GM19328 (cell line): Measurements from ENCODE around the gene MRM2.

Experiments used
- ATAC-seq: cut with Tn5 transposase; IDR thresholded peaks from one replicate; pipeline ENCODE4 v1.9.1; 2021; ENCODE audit warnings: mild to moderate bottlenecking, moderate library complexity; ENCODE audit not compliant: unreplicated experiment

Gene MRM2

DNA sequence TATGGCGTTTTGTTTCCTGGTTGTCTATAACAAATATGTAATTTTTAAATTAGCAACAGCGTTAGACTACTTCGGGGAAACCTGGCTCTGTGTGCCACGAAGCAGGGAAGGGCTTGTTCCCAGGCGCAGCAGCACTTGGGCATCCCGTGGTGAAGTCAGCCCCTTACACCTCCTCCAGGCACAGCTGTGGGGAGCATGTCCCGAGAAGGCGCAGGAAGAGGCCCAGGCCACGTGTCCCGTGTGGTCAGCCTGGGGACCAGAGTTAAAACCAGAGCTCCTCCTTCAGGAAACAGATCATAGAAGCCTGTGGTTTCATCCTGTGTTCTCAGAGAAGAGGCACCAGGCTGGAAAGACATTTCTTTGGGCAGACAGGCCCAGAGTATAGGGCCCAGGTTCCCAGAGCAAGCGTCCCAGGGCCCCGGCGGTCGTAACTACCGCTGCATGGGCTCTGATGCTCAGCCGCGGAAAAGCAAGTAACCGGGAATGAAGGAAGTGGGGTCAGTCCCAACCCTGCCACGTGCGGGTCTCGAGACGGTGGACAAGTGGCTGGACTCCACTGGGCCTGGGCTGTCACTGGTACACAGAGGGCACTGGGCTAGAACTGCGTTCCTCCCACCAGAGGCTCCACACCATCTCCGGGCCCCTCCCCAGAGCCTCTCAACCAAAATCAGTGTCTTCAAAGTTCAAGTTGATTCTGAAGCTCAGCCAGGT is 7.1 kb upstream of the MRM2 start:
- no peak for ATAC-seq

DNA sequence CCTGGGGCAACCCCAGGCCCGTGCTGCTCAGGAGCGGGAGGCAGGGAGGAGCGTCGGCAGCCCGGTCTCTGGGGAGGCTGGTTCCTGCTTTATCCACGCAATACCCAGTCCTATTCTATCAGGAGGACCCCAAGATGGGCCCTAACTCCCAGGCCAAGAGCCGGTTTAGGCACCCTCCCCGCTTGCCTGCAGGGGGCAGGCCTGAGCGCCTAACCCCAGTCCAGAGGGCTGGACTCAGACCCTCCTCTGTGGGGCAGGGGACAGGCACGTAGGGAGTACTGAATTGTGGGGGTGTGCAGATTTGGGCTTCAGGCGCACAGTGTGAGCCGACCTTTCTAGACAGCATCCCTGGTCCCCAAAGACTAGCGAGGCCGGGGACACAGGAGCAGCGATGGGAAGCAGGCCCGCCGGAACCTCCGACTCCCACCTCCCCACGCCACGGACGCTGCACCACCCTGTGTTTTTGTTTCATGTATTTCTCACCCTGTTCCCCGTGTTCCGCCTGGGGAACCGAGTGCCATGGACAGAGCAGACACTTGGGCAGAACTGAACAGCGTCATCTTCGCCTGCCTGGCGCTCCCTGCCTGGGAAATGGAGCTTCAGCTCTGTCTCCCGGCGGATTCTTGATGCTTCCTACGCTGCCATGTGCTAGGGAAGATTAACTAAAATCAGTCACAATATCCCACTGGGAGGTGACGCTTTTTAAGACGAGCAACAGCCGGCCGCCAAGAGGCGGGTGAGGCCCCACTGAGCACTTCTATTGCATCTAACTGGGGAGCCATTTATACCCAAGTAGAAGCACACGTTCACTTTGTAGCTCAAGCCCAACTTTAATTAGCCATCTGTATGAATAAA is 5.4 kb upstream of the MRM2 start:
- no peak for ATAC-seq

DNA sequence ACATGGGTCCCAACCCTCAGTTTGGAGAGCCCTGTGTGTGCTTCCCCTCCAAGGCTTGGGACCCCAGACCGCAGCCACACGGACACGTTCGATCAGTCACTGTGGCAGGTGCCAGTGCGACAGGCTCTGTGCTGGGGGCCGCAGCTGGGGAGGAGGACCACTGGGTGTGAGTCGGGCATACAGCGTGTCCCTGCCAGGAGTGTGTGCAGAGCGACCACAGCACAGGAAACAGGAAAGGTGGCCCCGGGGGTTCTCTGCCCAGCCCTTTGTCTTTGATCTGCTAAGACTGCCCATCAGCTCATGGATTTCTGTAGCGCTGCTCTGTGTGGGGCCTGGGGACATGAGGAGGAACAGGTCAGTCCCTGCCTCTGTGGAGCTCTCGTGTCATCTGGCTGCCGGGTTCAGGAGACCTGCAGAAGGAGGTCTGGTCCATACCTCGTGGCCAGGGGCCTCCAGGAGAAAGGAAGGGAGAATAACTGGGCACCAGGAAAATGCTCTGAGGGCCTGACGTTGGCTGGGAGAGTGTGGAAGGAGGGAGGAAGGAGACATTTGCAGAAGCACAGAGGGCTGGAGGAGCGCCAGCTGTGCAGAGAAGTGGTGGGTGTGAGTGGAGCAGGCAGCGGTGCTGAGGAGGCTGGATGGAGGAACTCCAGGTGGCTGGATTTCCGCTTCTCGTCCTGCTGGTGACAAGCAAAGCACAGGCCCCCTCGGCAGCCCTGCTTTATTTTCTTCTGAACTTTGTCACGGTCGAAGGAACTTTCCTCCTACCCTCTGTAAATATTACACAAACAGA is 4.1 kb upstream of the MRM2 start:
- no peak for ATAC-seq

GRCh38 chr7:2244404-2244995 is 2.5 kb upstream of the MRM2 start:
- no peak for ATAC-seq

DNA sequence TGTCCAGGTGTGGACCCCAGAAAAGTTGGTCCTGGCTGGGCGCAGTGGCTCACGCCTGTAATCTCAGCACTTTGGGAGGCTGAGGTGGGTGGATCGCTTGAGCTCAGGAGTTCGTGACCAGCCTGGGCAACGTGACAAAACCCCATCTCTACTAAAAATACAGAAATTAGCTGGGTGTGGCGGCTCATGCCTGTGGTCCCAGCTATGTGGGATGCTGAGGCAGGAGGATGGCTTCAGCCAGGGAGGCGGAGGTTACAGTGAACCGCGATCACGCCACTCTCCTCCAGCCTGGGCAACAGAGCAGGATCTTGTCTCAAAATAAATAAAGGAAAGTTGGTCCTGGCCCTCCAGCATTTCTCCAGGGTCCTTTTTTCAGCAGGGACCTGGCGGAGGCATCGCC is 1.5 kb upstream of the MRM2 start:
- ATAC-seq = no peak

GRCh38 chr7:2242541-2243429 is 780 bp upstream of the MRM2 start:
- ATAC-seq = no peak

- no peak for ATAC-seq
Observed at GRCh38 chr7:2239242-2239641, 2.8 kb downstream of the MRM2 start.

GRCh38 chr7:2237109-2237602 is 4.8 kb downstream of the MRM2 start:
- ATAC-seq = peak; percentile 51

DNA sequence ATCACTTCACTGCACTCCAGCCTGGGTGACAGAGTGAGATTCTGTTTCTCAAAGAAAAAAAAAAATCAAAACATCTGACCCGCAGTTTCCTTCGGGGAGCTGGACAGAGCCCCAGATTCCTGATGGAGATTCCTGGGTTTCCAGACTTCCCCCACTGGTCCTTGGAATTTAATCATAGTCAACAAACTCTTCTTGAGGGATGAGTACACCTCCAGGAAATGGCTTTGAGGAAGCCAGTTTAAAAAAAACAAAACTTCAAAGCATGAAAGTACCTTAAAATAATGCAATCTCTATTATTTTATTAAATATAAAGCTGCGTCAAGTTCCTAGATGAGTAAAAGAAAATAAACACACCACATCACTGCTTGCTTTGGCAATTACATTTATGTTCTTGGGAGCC is 8.1 kb downstream of the MRM2 start:
- ATAC-seq = no peak

DNA sequence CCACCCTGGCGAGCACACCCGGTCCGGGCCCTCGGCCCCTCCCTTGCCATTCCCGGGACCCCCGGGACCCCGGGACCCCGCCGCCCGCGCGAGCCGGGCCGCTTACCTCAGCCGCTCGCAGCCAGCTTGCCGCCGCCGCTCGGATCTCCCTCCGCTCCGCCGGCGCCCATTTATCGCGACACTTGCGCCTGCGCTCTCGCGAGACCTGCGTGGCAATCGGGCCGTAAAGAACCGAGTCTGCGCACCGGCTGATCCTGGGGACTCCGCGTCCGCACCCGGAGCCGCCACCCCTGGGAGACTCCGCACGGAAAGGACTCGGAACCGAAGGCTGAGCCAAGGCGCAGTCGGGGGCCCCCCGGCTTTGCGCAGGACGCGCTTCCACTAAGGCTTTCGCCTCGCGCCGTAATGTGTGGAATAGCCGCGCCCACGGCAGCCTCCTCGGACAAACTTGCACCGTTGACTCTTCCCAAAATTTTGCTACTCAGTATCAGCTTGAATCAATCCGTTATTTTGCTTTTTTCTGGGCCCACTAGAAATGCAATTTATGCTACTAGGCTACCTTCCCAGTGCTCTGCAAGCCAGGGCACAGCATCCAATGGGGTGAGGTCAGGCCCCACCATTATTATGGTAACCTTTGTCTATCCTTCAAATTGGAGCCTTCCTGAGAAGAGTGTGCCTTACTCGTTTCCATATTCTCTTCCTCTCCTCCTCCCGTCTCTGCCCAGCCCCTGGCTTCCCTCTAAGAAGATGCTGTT is 9.1 kb downstream of the MRM2 start, which contains the start of gene MAD1L1:
Gene MAD1L1, minus strand, starts transcription at position 180 of the 755 bp plus-strand sequence. CDS start 2,812 bp downstream, outside the sequence.
- ATAC-seq = peak; percentile 51

GRCh38 chr7:2231992-2232765 is 9.8 kb downstream of the MRM2 start:
- peak; percentile 36 for ATAC-seq

DNA sequence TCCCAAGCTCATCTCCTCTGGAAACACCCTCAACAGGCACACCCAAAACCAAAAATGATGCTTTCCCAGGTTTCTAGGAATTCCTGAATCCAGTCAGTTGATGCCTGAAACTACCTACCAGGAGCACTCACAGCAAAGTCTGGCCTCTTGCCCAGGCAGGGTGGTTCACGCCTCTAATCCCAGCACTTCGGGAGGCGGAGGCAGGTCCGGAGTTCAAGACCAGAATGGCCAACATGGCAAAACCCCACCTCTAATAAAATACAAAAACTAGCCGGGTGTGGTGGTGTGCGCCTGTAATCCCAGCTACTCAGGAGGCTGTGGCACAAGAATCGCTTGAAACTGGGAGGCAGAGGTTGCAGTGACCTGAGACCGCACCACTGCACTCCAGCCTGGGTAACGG is 11.1 kb downstream of the MRM2 start:
- ATAC-seq = no peak

GRCh38 chr7:2230226-2230625 is 11.8 kb downstream of the MRM2 start:
- no peak for ATAC-seq

DNA sequence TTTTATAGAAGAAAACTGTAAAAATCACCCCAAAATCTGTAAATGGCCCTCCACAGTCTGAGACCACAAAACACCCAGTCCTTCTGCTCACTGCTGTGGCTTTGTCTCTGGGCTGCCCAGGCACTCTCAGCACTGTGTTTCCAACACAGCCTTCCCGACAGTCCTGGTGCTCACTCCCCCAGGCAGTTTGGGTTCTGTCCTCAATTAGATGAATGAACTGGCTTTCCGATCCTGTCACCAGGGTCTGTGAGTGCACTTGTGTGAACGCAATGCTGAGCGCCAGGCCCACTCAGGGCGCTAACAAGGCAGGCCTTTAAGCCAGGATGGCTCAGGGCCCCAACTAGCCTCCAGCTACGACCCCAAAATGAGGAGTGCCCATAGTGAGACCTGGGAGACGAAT is 12.5 kb downstream of the MRM2 start:
- no peak for ATAC-seq

- ATAC-seq = no peak
Observed at GRCh38 chr7:2228921-2229320, 13.1 kb downstream of the MRM2 start.

GRCh38 chr7:2227699-2228098 is 14.3 kb downstream of the MRM2 start:
- ATAC-seq = no peak

DNA sequence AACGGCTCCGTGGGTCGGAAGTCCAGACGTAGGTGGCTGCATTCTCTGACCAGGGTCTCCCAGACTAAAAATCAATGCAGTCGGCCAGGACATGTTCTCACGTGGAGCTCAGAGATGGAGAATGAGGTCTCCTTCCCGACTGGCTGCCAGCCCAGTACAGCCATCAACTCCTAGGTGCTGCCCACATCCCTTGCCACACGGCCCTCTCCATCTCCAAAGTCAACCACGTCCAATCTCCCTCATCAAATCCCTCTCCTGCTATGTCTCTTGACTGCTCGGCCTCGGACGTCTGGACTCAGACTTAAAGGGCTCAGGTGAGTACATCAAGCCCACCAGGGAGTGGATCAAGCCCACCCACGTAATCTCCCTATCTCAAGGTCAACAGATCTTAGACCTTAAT is 16.2 kb downstream of the MRM2 start:
- no peak for ATAC-seq

GRCh38 chr7:2225336-2225735 is 16.7 kb downstream of the MRM2 start:
- ATAC-seq = no peak
